Tibial nerve (tissue), 4 donors: ENCODE measurements around the gene SLAMF1. TPM values are rescaled to one million over a fixed set of nuclear protein-coding genes. Genes with fewer than 3 reads are reported as not detected.
"Not testable (repeated sequence)": the region's sequence is repeated elsewhere in the genome, so short reads cannot be mapped to it uniquely, and the experiment has no call there.

Experiments used
- DNase-seq, 2 donors: peaks; one replicate each; pipeline ENCODE4 v3.0.0-alpha.2; 2019; ENCODE audit warnings: low spot score in 2 of 2
- H3K27ac ChIP-seq, 4 donors: fragments of 200-600 bp; sonication (generic) in 3 of 4; one replicate each; pipeline ENCODE4 v1.5.1; 2017 to 2019; ENCODE audit warnings: mild to moderate bottlenecking in 1 of 4
- H3K27me3 ChIP-seq, 2 donors: fragments of 200-600 bp; sonication (generic) in 1 of 2; one replicate each; pipeline versions ENCODE4 v1.5.1 to v1.6.0; 2017 to 2019
- H3K36me3 ChIP-seq, 3 donors: fragments of 200-600 bp; sonication (generic); one replicate each; pipeline ENCODE4 v1.5.1; 2018 to 2019
- H3K4me1 ChIP-seq, 4 donors: fragments of 200-600 bp; sonication (generic) in 3 of 4; one replicate each; pipeline ENCODE4 v1.5.1; 2017 to 2019
- H3K4me3 ChIP-seq, 4 donors: fragments of 200-600 bp; sonication (generic) in 3 of 4; one replicate each; pipeline ENCODE4 v1.5.1; 2017 to 2019; ENCODE audit warnings: mild to moderate bottlenecking in 1 of 4, moderate library complexity in 1 of 4
- H3K9me3 ChIP-seq, 4 donors: fragments of 200-600 bp; sonication (generic) in 3 of 4; one replicate each; pipeline ENCODE4 v1.5.1; 2017 to 2019
- CTCF ChIP-seq, 5 experiments: fragments of 200-600 bp in 3 of 5; fragments of 450-650 bp in 2 of 5; sonication (generic) in 3 of 5; IDR thresholded peaks; one replicate each; pipeline ENCODE4 v1.5.1; 2016 to 2019; ENCODE audit warnings: antibody characterized with exemption in 5 of 5, mild to moderate bottlenecking in 3 of 5, moderate library complexity in 2 of 5
- EP300 ChIP-seq, 2 donors: sonication (generic); formaldehyde crosslinking; IDR thresholded peaks; one replicate each; pipeline ENCODE4 v1.6.1; 2017; ENCODE audit warnings: antibody characterized with exemption in 2 of 2, mild to moderate bottlenecking in 1 of 2
- POLR2A ChIP-seq, 2 donors: fragments of 450-650 bp; IDR thresholded peaks; one replicate each; pipeline ENCODE4 v1.6.1; 2017; ENCODE audit warnings: antibody characterized with exemption in 2 of 2, mild to moderate bottlenecking in 2 of 2, moderate library complexity in 2 of 2
- WGBS, 2 donors: methylation state at CpG; one replicate each; pipeline ENCODE4 v1.1.5; 2018; 5-methylcytosine and 5-hydroxymethylcytosine counted together
- total RNA-seq, 4 donors: library from RNA; depleted of rRNA; stranded (reverse); fragments of >200 nt; gene quantifications; one replicate each; pipeline ENCODE4 v1.1.0, GENCODE V29; 2016

SLAMF1 gene
- total RNA-seq, 4 donors from 2014 or later = 0.39 to 1.3 TPM; not detected in 2

- peaks cover 0 to 10% (median 4%) of the 10 kb centered on the region in 4 donors for H3K4me1 ChIP-seq
- TF ChIP-seq EP300 (IDR thresholded peaks at IDR 0.05) = no peak
- TF ChIP-seq POLR2A (IDR thresholded peaks at IDR 0.05) = no peak
- TF ChIP-seq CTCF (IDR thresholded peaks at IDR 0.05) = no peak
- WGBS, 2 donors = 56 to 57% methylated on average over 9 of the region's 9 CpGs
- no peaks in the 10 kb centered on the region for H3K27me3 ChIP-seq
- no peaks in the 10 kb centered on the region for H3K36me3 ChIP-seq
- no peak overlapping the region for H3K4me3 ChIP-seq
- no peak for DNase-seq
- no peaks in the 10 kb centered on the region for H3K9me3 ChIP-seq
- H3K27ac ChIP-seq = no peak overlapping the region
Observed at GRCh38 chr1:160630523-160631451, 16.1 kb downstream of the SLAMF1 start.

GRCh38 chr1:160629286-160630210, 17.3 kb downstream of the SLAMF1 start:
- Histone ChIP-seq H3K27me3 (no peaks in the 10 kb centered on the region), H3K27ac (peak overlapping the region in 1 of 4 donors; percentile 60), H3K9me3 (no peaks in the 10 kb centered on the region), H3K4me3 (no peak overlapping the region), H3K36me3 (no peaks in the 10 kb centered on the region), H3K4me1 (peaks cover 0 to 14% (median 4%) of the 10 kb centered on the region in 4 donors)
- DNase-seq = no peak
- no peak for TF ChIP-seq POLR2A (IDR thresholded peaks at IDR 0.05)
- TF ChIP-seq EP300 (IDR thresholded peaks at IDR 0.05) = no peak
- WGBS, 2 donors = 66 to 75% methylated on average over 19 of the region's 19 CpGs

DNA sequence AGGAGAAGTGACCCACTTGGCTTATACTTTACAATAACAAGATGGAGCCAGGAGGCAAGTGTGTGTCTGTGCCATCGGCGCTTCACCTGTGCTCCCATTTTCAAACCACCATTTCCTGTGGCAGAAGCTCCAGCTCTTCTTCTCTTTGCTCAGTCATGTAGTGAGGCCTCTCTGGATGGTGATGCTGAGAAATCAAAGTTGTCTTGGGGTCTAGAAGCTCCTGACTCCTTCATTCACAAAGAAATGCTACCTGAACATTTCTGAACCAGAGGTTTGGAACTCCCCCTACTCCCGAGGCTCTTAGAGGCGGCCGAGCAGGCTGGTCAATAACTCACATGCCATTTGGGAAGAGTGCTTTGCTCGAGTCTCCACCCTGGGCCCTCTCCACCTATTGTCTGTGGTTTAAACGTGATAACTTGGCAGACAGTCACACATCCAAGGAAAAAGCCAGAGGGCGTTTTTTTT, 18.0 kb downstream of the SLAMF1 start:
- Histone ChIP-seq H3K4me3 (no peak overlapping the region), H3K27ac (peak overlapping the region in 1 of 4 donors; percentile 60), H3K9me3 (no peaks in the 10 kb centered on the region), H3K4me1 (peaks cover 0 to 21% (median 7%) of the 10 kb centered on the region in 4 donors), H3K36me3 (no peaks in the 10 kb centered on the region), H3K27me3 (no peaks in the 10 kb centered on the region)
- WGBS, 2 donors = 61 to 69% methylated on average over 8 of the region's 8 CpGs
- no peak for DNase-seq
- TF ChIP-seq POLR2A (IDR thresholded peaks at IDR 0.05) (no peak), EP300 (IDR thresholded peaks at IDR 0.05) (no peak), CTCF (IDR thresholded peaks at IDR 0.05) (no peak)

- not testable (repeated sequence) for H3K27me3 ChIP-seq, H3K4me3 ChIP-seq, DNase-seq, H3K36me3 ChIP-seq, H3K27ac ChIP-seq, H3K9me3 ChIP-seq
- H3K4me1 ChIP-seq = peaks cover 0 to 25% (median 12%) of the 10 kb centered on the region in 4 donors
- WGBS, 2 donors = 92 to 93% methylated on average over 4 of the region's 4 CpGs
Observed at GRCh38 chr1:160627677-160628289, 19.1 kb downstream of the SLAMF1 start.

DNA sequence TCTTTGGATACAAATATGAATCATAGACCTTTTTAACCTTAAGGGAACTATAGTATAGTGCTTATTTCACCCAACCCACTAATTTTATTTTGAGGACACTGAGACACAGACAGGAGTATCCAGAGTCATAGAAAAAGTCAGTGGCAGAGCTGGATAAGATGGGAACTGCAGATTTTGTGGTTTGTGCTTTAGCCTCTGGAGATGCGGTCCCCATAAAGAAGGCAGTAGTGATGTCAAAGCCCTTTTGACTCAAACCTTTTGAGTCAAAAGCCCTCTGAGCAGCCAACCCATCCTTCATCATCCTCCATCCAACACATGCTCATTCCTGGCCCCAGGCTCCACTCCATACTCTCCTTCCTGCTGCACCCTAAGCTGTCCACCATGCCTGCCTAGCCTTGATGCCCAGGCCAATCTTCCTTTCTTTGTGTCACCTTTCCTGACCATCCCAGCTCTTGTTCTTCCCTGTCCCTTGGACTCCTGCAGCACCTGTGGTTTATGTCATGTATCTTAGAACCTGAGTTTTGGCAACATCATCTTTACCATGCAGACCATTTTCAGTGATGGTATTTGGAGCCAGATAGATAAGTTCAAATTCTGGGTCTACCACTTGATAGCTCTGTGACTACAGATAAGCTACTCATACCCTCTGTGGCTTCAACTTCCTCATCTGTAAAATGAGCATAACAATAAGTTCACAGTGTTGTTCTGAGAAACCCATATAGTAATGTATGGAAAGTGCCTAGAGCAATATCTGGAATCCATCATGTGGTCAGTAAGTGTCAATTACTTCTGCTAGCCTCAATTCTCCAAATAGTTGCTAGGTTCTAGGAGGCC, 20.1 kb downstream of the SLAMF1 start:
- no peaks in the 10 kb centered on the region for H3K9me3 ChIP-seq
- H3K27me3 ChIP-seq = no peaks in the 10 kb centered on the region
- H3K4me1 ChIP-seq = peaks cover 0 to 30% (median 12%) of the 10 kb centered on the region in 4 donors
- 100% methylated on average over 1 of the region's 1 CpG for WGBS, 2 donors
- H3K36me3 ChIP-seq = no peaks in the 10 kb centered on the region
- H3K27ac ChIP-seq = no peak overlapping the region
- DNase-seq = no peak
- TF ChIP-seq EP300 (IDR thresholded peaks at IDR 0.05) = no peak
- TF ChIP-seq CTCF (IDR thresholded peaks at IDR 0.05) = no peak
- no peak for TF ChIP-seq POLR2A (IDR thresholded peaks at IDR 0.05)
- no peak overlapping the region for H3K4me3 ChIP-seq
